Measurements from ENCODE around the gene ADGRG4. TPM values are rescaled to one million over a fixed set of nuclear protein-coding genes. Genes with fewer than 3 reads are reported as not detected.
A peak's percentile ranks its signal among the peaks of the same experiment; 100 is the strongest.

Gene ADGRG4
- total and polyA plus RNA-seq, 2 of the 8 experiments (the other 6 are each of a cell fraction or from before 2014, with no cell fraction given) = not detected

DNA sequence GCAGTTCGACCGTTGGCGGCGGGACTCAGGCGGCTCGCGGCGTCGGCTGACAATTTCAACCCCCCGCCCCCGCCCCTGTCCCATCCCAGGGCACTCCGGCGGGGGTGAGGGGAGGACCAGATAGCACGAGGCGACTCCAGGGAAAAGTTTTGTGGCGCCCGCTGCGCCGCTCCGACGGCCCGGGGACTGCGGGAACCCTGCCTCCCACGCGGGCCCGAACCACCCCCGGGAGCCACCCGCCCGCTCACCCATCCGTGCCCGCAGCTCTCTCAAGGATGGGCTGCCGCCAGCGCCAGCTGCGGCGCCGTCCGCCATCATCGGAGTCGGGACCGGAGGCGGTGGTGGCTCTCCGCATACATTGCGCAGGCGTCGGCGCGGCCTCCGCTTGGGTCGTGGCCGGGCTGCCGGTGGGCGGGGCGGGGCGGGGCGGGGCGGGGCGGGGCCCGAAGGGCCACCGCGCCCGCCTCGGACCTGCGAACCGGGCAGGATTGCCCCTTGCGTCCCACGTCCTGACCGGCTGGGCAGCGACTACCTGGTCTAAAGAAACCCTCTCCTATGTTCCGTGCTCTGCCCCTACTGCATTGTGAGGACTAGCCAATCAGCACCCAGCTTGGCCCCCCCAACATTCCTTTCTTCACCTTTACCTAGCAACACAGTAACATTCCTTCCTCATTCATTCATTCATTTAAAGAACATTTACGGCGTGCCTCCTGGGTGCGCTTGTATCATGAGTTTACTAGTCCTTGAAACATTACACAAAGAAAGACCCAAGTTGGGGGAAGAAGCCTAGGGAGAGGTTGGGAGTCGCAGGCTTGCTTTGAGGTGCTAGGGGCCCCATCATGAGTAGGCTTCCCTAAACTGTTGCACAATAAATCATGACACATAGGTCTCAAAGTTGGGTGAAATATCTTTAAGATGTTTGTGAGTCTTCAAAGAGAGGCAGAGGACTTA lies 49.4 kb upstream of the ADGRG4 start, which contains the start of gene MAP7D3 (continued):
- TF ChIP-seq RXRA (IDR thresholded peaks at IDR 0.05; ENCODE audit: insufficient read depth, low read depth, low read length) (no peak), TAF1 (IDR thresholded peaks at IDR 0.05; ENCODE audit: low read depth, low read length) (peak; percentile 82), ASH2L (IDR thresholded peaks at IDR 0.05; ENCODE audit: low read length) (peak; percentile 60), EP300 (IDR thresholded peaks at IDR 0.05; ENCODE audit: borderline replicate concordance in 1 of 2, low read depth in 2 of 2, low read length in 2 of 2) (no peak), SIX5 (IDR thresholded peaks at IDR 0.05; ENCODE audit: low read depth, low read length) (no peak), CHD1 (IDR thresholded peaks at IDR 0.05; ENCODE audit: low read depth, low read length) (no peak), CREB1 (IDR thresholded peaks at IDR 0.05) (no peak), PHF8 (conservative IDR thresholded peaks at IDR 0.05; ENCODE audit: low read depth, low read length) (peak; percentile 76)
